Measurements from ENCODE around the gene MYO1G. TPM values are rescaled to one million over a fixed set of nuclear protein-coding genes. Genes with fewer than 3 reads are reported as not detected.

MYO1G gene
- polyA plus RNA-seq, 1 experiment, result 0.02 TPM

- H3K27me3 ChIP-seq (ENCODE audit: control insufficient read depth, insufficient read depth, low read length), result no peaks in the 10 kb centered on the region
- peaks cover 13% of the 10 kb centered on the region for H3K36me3 ChIP-seq (ENCODE audit: control insufficient read depth, insufficient read depth, low read length)
- no peak for TF ChIP-seq CTCF (IDR thresholded peaks at IDR 0.05; ENCODE audit: insufficient read depth, low read depth, low read length)
- ChIA-PET POLR2A (interaction anchor here (0.6 kb wide), 1 partner anchor 20 kb away, joined by 4 read pairs; no protein-coding TSS in a partner anchor), CTCF (interaction anchor here (1.4 kb wide), 2 partner anchors 9 to 19 kb away, joined by 3 read pairs; no protein-coding TSS in a partner anchor)
- no peak overlapping the region for H3K4me3 ChIP-seq (ENCODE audit: low read depth, low read length)
- no peak for DNase-seq (ENCODE audit: low read depth)
These were observed 922 bp upstream of the MYO1G start for GRCh38 chr7:44979481-44980392.

- ChIA-PET POLR2A (no interaction called here), CTCF (interaction anchor here (0.8 to 1.2 kb wide), 2 partner anchors 130 to 158 kb away, joined by 3 to 4 read pairs; partner anchors contain the start of gene H2AZ2)
- peaks cover 3% of the 10 kb centered on the region for H3K36me3 ChIP-seq (ENCODE audit: control insufficient read depth, insufficient read depth, low read length)
- no peak overlapping the region for H3K4me3 ChIP-seq (ENCODE audit: low read depth, low read length)
- H3K27me3 ChIP-seq (ENCODE audit: control insufficient read depth, insufficient read depth, low read length), result no peaks in the 10 kb centered on the region
- TF ChIP-seq CTCF (IDR thresholded peaks at IDR 0.05; ENCODE audit: insufficient read depth, low read depth, low read length), result no peak
- DNase-seq (ENCODE audit: low read depth), result no peak
These were observed 868 bp downstream of the MYO1G start for GRCh38 chr7:44977959-44978335.

GRCh38 chr7:44977304-44977958 is 1.4 kb downstream of the MYO1G start:
- DNase-seq (ENCODE audit: low read depth), result no peak
- no peak for TF ChIP-seq CTCF (IDR thresholded peaks at IDR 0.05; ENCODE audit: insufficient read depth, low read depth, low read length)
- H3K4me3 ChIP-seq (ENCODE audit: low read depth, low read length), result no peak overlapping the region
- POLR2A ChIA-PET, result no interaction called here
- CTCF ChIA-PET, result interaction anchor here (0.8 to 1.5 kb wide), 2 partner anchors 20 to 129 kb away, joined by 3 to 5 read pairs; partner anchors contain the start of gene H2AZ2
- H3K27me3 ChIP-seq (ENCODE audit: control insufficient read depth, insufficient read depth, low read length), result no peaks in the 10 kb centered on the region
- H3K36me3 ChIP-seq (ENCODE audit: control insufficient read depth, insufficient read depth, low read length), result peaks cover under 1% of the 10 kb centered on the region; the same call in 1 of the 2 replicates

GRCh38 chr7:44976746-44977196 is 2.0 kb downstream of the MYO1G start:
- POLR2A ChIA-PET, result no interaction called here
- no peak for DNase-seq (ENCODE audit: low read depth)
- H3K36me3 ChIP-seq (ENCODE audit: control insufficient read depth, insufficient read depth, low read length), result no peaks in the 10 kb centered on the region
- H3K4me3 ChIP-seq (ENCODE audit: low read depth, low read length), result no peak overlapping the region
- TF ChIP-seq CTCF (IDR thresholded peaks at IDR 0.05; ENCODE audit: insufficient read depth, low read depth, low read length), result no peak
- CTCF ChIA-PET, result interaction anchor here (1.5 kb wide), 1 partner anchor 21 kb away, joined by 5 read pairs; no protein-coding TSS in a partner anchor
- no peaks in the 10 kb centered on the region for H3K27me3 ChIP-seq (ENCODE audit: control insufficient read depth, insufficient read depth, low read length)

Data from BJ (cell line).